Esophagus muscularis mucosa (tissue), 4 donors: ENCODE data around the gene NAB1. TPM values are rescaled to one million over a fixed set of nuclear protein-coding genes. Genes with fewer than 3 reads are reported as not detected.

Experiments used
- DNase-seq: peaks from one replicate; pipeline ENCODE4 v3.0.0-alpha.2; 2017; ENCODE audit errors: extremely low spot score
- H3K27ac ChIP-seq, 4 donors: fragments of 200-600 bp; sonication (generic); replicated peaks in 1 of 4; 1 replicate in 3 of 4; 2 replicates in 1 of 4; pipeline ENCODE4 v1.5.1; 2016 to 2019; ENCODE audit warnings: mild to moderate bottlenecking in 1 of 4
- H3K27me3 ChIP-seq, 4 donors: fragments of 200-600 bp; sonication (generic); one replicate each; pipeline versions ENCODE4 v1.5.1 to v1.6.0; 2016 to 2019
- H3K36me3 ChIP-seq, 4 donors: fragments of 200-600 bp; sonication (generic); one replicate each; pipeline ENCODE4 v1.5.1; 2016 to 2019
- H3K4me1 ChIP-seq, 4 donors: fragments of 200-600 bp; sonication (generic); one replicate each; pipeline ENCODE4 v1.5.1; 2016 to 2019
- H3K4me3 ChIP-seq, 4 donors: fragments of 200-600 bp; sonication (generic); 1 replicate in 2 of 4; 2 replicates in 2 of 4; pipeline ENCODE4 v1.5.1; 2016 to 2019; ENCODE audit warnings: mild to moderate bottlenecking in 4 of 4, moderate library complexity in 1 of 4
- H3K9me3 ChIP-seq, 4 donors: fragments of 200-600 bp; sonication (generic); 1 replicate in 3 of 4; 2 replicates in 1 of 4; pipeline ENCODE4 v1.5.1; 2016 to 2019
- EP300 ChIP-seq: sonication (generic); formaldehyde crosslinking; IDR thresholded peaks from one replicate; pipeline ENCODE4 v1.6.1; 2017; ENCODE audit warnings: antibody characterized with exemption
- POLR2A ChIP-seq: fragments of 450-650 bp; IDR thresholded peaks from one replicate; pipeline ENCODE4 v1.6.1; 2017; ENCODE audit warnings: antibody characterized with exemption, moderate library complexity, mild to moderate bottlenecking, low read depth
- POLR2AphosphoS5 ChIP-seq, 2 donors: sonication (generic); formaldehyde crosslinking; IDR thresholded peaks; one replicate each; pipeline ENCODE4 v1.6.1; 2017; ENCODE audit warnings: antibody characterized with exemption in 2 of 2
- WGBS: methylation state at CpG from one replicate; pipeline ENCODE4 v1.1.5; 2018; 5-methylcytosine and 5-hydroxymethylcytosine counted together
- intact Hi-C: fragments of 100-400 bp; cut with DNase I; formaldehyde crosslinking; loops from one replicate; pipeline ENCODE4 v1.15.1; 2023
- total RNA-seq, 4 donors: library from RNA; depleted of rRNA; stranded (reverse); fragments of >200 nt; gene quantifications; one replicate each; pipeline versions ENCODE4 v1.1.0 to v1.2.1, GENCODE V29; 2016
- TF ChIP-seq, protein P1 (sequence below), 3 experiments: fragments of 200-600 bp in 2 of 3; fragments of 450-650 bp in 1 of 3; sonication (generic) in 2 of 3; IDR thresholded peaks; one replicate each; pipeline ENCODE4 v1.5.1; 2017 to 2019; ENCODE audit warnings: antibody characterized with exemption in 3 of 3, mild to moderate bottlenecking in 2 of 3, moderate library complexity in 1 of 3

NAB1 gene
- total RNA-seq, 4 donors from 2014 or later, result 59.8 to 88.5 (median 78.8) TPM

DNA sequence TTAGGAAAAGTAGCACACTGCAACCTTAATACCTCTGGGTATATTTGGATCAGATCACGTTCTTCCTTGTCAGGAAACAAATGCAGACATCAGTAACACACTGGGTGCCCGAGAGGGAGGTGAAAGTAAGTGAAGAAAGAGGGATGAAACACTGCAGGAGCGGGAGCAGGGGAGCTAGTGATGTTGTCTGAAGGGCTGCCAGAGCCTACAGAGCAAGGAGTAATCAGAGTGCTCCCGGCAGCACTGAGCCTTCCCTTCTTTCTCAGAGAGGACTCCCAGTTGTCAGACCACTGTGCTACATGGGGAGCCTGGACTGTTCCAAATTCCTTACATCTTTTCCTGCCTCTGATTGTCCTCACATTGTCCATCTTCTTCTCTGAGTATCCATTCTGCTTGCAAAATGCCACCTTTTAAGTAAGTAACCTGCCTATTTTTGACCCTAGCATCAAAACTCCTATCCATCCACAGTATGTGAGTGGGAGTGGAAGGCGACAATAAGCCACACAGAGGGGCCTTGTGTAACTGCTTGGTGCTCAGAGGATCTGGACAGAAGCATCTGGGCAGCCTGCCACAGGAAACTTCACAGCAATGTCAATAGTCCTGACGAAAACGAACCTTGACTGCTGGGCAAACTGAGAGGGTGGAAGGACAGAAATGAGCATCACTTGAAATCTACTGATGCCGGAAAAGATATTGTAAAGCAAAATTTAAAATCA, 10.8 kb upstream of the NAB1 start:
- H3K27me3 ChIP-seq, result no peaks in the 10 kb centered on the region
- no peak for DNase-seq
- H3K4me3 ChIP-seq, result no peak overlapping the region
- TF ChIP-seq, protein P1, sequence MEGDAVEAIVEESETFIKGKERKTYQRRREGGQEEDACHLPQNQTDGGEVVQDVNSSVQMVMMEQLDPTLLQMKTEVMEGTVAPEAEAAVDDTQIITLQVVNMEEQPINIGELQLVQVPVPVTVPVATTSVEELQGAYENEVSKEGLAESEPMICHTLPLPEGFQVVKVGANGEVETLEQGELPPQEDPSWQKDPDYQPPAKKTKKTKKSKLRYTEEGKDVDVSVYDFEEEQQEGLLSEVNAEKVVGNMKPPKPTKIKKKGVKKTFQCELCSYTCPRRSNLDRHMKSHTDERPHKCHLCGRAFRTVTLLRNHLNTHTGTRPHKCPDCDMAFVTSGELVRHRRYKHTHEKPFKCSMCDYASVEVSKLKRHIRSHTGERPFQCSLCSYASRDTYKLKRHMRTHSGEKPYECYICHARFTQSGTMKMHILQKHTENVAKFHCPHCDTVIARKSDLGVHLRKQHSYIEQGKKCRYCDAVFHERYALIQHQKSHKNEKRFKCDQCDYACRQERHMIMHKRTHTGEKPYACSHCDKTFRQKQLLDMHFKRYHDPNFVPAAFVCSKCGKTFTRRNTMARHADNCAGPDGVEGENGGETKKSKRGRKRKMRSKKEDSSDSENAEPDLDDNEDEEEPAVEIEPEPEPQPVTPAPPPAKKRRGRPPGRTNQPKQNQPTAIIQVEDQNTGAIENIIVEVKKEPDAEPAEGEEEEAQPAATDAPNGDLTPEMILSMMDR (IDR thresholded peaks at IDR 0.05), result no peak
- TF ChIP-seq POLR2A, result no peak
- TF ChIP-seq EP300, result no peak
- H3K4me1 ChIP-seq, result peaks cover 25 to 65% (median 61%) of the 10 kb centered on the region in 4 donors
- WGBS, result 35% methylated on average over 8 of the region's 8 CpGs
- H3K36me3 ChIP-seq, result no peaks in the 10 kb centered on the region
- no peaks in the 10 kb centered on the region for H3K9me3 ChIP-seq
- intact Hi-C loops, result no loop called here
- peak overlapping the region; percentile 75 to 81 (median 78) for H3K27ac ChIP-seq

- DNase-seq, result no peak
- H3K27ac ChIP-seq, result peak overlapping the region in 3 of 4 donors; percentile 1 to 60 (median 29)
- no peaks in the 10 kb centered on the region for H3K27me3 ChIP-seq
- WGBS, result 60% methylated on average over 1 of the region's 1 CpG
- peaks cover 25 to 76% (median 70%) of the 10 kb centered on the region in 4 donors for H3K4me1 ChIP-seq
- H3K4me3 ChIP-seq, result no peak overlapping the region
- intact Hi-C loops, result no loop called here
- H3K9me3 ChIP-seq, result no peaks in the 10 kb centered on the region
- TF ChIP-seq, protein P1 (IDR thresholded peaks at IDR 0.05), result no peak
- TF ChIP-seq EP300 (no peak), POLR2A (no peak), POLR2AphosphoS5 (IDR thresholded peaks at IDR 0.05) (no peak)
- no peaks in the 10 kb centered on the region for H3K36me3 ChIP-seq
Observed at GRCh38 chr2:190640117-190640516, 8.8 kb upstream of the NAB1 start.

DNA sequence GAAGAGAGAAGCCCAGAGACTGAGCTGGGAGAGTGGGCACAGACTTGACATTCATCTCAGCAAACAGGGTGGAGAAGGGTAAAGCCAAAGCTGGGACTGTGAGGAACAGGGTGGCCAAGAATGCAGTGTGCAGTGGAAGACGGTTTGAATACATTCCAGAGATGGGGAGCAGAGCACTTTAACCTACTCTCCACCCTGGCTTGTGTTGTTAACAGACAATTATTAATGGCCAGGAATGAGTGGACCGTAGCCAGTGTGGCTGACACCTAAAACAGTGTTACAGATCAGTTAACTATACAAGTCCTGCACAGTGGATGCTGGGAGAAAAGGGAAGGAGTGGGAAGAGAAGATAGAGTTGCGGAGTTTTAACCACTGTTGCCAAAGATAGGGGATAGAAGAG, 7.4 kb upstream of the NAB1 start:
- Histone ChIP-seq H3K4me1 (peaks cover 22 to 76% (median 72%) of the 10 kb centered on the region in 4 donors), H3K4me3 (no peak overlapping the region), H3K36me3 (no peaks in the 10 kb centered on the region), H3K27ac (peak overlapping the region; percentile 29 to 60 (median 55)), H3K27me3 (no peaks in the 10 kb centered on the region), H3K9me3 (no peaks in the 10 kb centered on the region)
- TF ChIP-seq, protein P1 (IDR thresholded peaks at IDR 0.05), result no peak
- no peak for TF ChIP-seq EP300
- TF ChIP-seq POLR2AphosphoS5 (IDR thresholded peaks at IDR 0.05), result no peak
- TF ChIP-seq POLR2A, result no peak
- no peak for DNase-seq
- WGBS, result 41% methylated on average over 3 of the region's 3 CpGs
- intact Hi-C loops, result no loop called here

- Histone ChIP-seq H3K4me1 (peaks cover 0 to 57% (median 50%) of the 10 kb centered on the region in 4 donors), H3K4me3 (peak overlapping the region in 3 of 4 donors; percentile 78 to 95 (median 94)), H3K27me3 (no peaks in the 10 kb centered on the region), H3K27ac (peak overlapping the region; percentile 91 to 96 (median 94)), H3K36me3 (no peaks in the 10 kb centered on the region), H3K9me3 (no peaks in the 10 kb centered on the region)
- intact Hi-C loops, result no loop called here
- TF ChIP-seq POLR2A, result no peak
- TF ChIP-seq POLR2AphosphoS5 (IDR thresholded peaks at IDR 0.05), result no peak
- no peak for TF ChIP-seq EP300
- TF ChIP-seq, protein P1 (IDR thresholded peaks at IDR 0.05), result no peak
- no peak for DNase-seq
- WGBS, result 57% methylated on average over 9 of the region's 9 CpGs
Observed at GRCh38 chr2:190646780-190647522, 1.9 kb upstream of the NAB1 start.
